ENCODE results near the gene IFITM1.
"Not testable (repeated sequence)": the region's sequence is repeated elsewhere in the genome, so short reads cannot be mapped to it uniquely, and the experiment has no call there.

- TF ChIP-seq POLR2AphosphoS5 (IDR thresholded peaks at IDR 0.05; ENCODE audit: low read depth, low read length); POLR2A (IDR thresholded peaks at IDR 0.05; ENCODE audit: low read depth, low read length); TAF1 (IDR thresholded peaks at IDR 0.05; ENCODE audit: low read depth, low read length); PAX5 (IDR thresholded peaks at IDR 0.05; ENCODE audit: insufficient read depth, low read length, severe bottlenecking); SPI1 (IDR thresholded peaks at IDR 0.05; ENCODE audit: low read depth, low read length); POU2F2 (IDR thresholded peaks at IDR 0.05; ENCODE audit: low read depth, low read length): not testable (repeated sequence)
Measured at GRCh38 chr11:318405-319120, 4.7 kb downstream of the IFITM1 start.

Data from GM12891 (cell line).